ENCODE data around the gene FRMD3.

Gene FRMD3

DNA sequence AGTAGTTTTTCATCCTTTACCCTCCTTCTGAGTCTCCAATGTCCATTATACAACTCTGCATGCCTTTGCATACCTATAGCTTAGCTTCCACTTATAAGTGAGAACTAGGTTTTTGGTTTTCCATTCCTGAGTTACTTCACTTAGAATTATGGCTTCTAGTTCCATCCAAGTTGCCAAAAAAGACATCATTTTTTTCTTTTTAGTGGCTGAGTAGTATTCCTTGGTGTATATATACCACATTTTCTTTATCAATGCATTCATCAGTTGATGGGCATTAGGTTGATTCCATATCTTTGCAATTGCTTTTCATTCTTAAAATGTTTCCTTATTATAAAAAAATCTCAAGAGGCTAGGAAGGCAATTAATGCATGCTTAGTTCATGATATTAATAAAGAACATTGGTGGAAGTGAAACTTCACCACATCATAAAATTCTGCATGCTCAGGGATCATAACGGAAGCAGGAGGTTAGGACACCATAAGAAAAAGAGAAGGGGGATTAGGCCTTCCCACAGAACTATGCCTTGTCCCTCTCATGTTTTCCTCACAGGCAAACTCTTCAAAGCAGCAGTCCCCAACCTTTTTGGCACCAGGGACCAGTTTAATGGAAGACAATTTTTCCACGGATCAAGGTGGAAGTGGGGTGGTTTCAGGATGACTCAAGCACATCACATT lies 105.2 kb downstream of the FRMD3 start:
- no peak for DNase-seq (ENCODE audit: low spot score)

DNA sequence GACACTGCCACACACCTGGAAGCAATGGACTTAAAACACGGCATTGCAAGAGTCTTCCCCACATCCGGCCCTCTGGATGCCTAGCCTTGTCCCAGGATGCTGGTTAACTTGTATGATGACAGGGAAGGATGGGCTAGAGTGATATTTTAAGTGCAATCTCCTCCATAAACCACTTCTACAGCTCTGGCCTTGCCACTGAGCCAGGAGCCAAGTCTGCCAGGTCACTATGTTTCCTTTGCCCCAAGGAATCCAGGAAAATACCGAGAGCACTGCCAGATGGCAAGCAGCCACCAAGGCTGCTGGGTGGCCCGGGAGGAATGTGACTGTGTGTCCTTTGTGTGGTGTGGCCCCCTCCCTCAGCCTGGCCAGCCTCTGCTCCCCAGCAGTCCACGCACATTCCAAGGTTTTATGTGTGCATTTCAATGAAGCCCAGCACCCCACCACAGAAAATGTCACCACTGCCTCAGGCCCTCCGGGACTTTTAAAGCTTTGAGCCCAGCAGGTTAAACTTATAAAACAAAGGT lies 106.0 kb downstream of the FRMD3 start:
- DNase-seq (ENCODE audit: low spot score): no peak

DNA sequence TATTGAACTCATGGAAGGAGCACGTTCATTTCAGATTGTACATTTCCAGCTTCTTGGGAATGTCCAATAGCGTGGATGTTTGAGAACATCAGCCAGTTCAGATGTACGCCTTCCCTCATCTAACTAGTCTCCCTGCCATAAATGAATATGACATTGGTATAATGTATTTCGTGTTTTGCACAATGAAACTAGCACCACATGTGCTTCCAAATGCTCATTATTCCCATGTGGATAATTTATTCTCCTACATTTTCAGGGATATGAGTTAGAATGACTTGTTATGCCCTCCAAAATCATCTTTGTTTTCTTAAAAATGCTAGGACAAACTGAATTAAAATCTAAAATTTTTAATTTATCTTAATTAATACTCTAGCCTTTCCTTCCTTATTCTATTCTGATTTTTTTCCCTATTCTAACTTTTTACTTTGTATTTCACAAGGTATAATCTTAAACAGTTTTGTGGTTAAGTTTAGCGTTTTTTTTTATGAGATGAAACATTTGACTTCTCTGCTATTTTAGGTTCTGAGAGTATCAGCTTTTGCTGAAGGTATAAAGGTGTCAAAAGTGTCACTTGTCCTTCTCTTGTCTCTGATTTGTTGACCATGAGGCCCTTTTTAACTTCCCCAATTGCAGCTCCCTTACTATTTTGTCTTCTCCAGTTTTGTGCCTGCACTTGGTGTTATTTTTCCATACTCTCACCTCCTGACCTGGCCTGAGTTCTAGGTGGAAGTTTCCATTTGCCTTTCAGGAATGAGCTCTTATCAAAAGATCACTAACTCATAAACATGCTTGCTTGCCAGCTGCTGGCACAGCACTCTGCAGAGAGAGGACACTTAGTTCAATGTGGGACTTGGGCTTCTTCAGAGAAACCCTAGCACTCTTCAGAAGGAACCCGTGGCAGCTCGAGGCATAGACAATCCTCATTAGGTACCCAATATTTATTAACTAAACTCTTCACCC lies 106.8 kb downstream of the FRMD3 start:
- no peak for DNase-seq (ENCODE audit: low spot score)

DNA sequence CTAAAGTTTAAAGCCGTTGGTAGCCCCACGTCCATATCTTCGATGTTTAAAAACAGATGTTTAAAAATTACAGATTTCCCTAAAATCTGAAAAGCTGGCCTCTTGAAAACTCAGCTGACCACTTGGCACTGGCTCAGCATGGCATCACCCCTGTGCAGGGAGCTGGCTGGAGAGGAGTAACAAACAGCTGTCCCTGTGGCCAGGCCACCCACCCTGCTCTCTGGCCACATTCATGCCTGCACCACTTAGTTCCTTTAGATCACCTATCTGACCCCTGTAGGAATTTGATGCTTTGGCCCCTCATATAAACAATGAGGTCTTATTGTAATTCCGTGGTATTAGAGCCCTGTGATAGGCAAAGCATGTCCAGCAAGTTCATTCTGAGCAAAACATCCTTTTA lies 107.5 kb downstream of the FRMD3 start:
- no peak for DNase-seq (ENCODE audit: low spot score)

DNA sequence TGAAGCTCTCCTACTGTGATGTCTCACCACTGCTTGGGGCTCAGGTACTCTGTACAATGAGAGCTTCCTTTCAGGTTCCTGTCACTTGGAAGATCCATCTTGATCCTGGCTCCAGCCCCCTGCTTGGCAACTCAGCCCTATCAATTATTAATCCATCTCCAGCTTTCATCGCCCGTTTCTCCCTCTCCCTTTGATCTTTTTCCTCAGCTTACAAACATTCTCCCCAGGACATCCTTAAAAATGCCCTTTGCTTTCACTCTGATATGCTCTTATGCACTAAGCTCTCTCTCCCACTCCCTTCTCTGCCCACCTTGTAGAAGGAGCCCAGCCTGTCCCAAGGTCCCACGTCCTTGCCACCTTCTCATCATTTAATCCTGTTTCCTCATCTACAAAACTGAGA lies 109.0 kb downstream of the FRMD3 start:
- no peak for DNase-seq (ENCODE audit: low spot score)

DNA sequence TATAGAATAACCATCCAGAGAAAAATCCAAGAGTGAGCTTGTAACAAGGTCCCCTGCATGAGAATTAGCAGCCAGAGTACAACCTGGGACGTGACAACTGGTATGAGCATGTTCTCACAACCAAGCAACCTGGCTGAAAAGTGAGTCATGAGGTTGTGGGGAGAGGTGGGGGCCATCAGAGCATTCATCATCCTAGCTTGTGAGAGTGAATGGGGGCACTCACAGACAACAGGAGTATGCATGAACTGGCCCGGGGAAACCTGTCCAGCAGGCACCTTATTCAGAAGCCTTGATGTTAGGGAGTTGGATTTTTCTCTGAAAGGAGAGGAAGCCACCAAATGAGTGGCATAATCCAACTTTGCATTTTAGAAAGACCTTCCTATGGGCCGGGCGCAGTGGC lies 113.0 kb downstream of the FRMD3 start:
- DNase-seq (ENCODE audit: low spot score): no peak

DNA sequence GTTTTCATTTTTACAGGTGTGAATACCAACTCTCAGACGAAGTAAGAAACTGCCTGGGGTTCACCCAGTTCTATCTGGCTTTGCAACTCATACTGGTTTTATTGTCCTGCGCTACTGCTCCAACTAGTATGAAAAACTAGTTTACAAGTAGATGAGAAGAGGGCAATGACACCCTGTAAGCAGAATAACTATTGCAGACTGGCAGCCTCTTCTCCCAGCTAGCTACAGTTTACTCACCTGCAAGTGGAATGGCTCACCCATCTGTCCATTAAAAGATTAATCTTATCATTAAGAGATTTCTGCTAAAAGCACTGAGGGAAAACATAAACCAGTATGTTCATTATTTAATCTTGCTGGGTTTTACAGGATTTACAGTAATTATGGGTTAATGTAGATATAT lies 113.4 kb downstream of the FRMD3 start:
- DNase-seq (ENCODE audit: low spot score): no peak

DNA sequence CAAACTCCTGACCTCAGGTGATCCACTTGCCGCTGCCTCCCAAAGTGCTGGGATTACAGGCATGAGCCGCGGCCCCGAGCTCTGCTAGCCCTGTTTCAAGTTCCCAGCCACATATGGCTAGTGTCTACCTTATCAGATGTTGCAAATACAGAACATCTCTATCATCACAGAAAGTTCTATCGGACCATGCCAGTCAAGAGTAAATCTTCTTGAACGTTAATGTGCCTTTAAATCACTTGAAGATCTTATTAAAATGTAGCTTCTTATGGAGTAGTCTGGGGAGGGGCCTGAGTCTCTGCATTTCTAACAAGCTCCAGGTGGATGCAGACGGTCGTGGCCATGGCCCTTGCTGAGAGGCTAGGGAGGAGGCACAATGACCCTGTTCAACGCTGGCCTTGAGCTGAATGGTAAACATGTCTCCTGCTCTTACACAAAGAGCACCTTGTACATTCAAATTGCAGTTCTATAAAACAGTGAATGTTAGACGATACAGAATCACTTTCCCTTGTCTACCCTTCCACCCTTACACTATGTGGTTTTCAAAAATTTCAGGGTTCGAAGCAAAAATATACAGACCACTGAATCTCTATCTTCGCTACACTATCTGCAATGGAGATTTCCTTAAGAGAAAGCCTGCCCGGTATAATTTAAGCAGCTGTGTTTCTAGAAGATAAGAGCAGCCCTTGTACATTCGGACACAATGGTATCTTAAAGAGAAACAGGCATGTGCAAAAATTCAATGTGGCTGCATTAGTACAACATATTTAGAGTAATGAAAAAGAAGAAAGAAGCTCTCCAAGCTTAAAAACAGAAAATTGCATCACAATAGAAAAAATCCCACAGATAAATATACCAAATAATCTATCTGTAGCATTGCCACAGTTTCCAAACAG lies 114.1 kb downstream of the FRMD3 start:
- DNase-seq (ENCODE audit: low spot score): no peak

DNA sequence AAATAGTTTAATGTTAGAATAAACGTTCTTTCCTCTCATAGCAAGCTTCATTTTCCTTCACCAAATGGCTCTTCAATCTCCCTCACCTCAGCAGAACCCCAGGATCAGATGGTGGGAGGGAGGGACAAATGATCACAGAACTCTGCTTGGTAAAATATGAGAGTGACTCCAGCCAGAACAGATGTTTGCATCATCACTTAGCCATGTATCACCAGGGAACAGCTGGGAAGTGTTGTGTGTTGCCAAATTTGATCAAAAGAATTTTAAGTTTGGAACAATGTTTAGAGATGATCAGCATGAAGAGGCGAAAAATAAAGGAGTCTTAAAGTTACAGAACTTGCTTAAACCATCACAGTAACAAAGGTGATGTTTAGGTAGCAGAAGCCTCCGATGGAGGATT lies 115.7 kb downstream of the FRMD3 start:
- DNase-seq (ENCODE audit: low spot score): no peak

DNA sequence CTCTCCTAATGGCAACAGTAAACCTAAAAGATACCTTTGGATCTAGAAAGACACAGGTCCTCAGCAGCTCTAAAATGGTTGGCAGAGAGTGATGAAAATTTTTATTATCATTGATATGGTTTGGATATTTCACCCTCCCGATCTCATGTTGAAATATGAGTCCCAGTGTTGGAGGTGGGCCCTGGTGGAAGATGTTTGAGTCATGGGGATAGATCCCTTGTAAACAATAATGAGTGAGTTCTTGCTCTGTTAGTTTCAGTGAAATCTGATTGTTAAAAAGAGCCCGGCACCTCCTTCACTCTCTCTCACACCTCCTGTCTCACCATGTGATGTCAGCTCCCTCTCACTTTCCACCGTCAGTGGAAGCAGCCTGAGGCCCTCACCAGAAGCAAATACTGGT lies 117.7 kb downstream of the FRMD3 start:
- DNase-seq (ENCODE audit: low spot score): no peak

DNA sequence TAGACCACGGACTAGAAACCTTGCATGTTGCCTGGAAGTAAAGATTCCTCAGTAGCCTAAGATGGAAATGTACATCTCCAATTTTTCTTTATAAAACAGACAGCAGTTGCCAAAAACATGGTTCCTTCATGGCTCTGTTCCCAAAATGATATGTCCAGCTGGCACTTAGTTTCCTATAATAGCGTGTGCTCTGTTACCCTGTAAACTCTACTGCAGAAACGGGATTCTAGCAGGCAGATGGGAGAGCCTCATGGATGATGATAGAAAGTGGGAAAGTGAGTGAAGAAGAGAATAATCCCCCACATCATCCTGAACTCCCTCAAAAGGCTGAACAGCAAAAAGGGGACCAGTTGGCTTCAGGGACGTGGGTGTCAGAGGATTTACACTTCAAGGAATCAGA lies 118.2 kb downstream of the FRMD3 start:
- DNase-seq (ENCODE audit: low spot score): no peak

DNA sequence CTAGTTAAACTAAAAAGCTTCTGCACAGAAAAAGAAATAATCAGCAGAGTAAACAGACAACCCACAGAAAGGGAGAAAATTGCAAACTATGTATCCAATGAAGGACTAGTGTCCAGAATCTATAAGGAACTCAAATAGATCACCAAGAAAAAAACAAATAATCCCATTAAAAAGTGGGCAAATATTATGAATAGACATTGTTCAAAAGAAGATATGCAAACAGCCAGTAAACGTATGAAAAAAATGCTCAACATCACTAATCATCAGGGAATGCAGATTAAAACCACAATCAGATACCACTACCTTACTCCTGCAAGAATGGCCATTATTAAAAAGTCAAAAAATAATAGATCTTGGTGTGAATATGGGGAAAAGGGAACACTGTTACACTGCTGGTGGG lies 119.9 kb downstream of the FRMD3 start:
- DNase-seq (ENCODE audit: low spot score): no peak

DNA sequence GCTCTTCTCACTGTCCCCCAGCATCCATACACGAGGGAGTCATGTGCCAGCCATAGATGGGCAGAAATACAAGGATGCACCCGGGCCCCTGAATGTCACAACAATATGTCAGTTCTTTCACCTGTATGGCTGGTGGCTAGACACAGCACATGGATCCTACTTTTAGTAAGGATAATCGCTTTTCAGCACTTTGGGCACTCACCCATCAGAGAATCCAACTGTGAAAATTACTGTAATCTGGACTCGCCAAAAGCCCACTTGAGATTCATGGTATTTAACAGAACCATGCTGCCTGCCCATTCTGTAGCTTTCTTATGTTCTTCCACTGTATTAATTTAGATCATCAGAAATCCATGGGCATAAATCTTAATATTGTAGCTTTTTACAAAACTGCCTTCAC lies 124.8 kb downstream of the FRMD3 start:
- DNase-seq (ENCODE audit: low spot score): no peak

DNA sequence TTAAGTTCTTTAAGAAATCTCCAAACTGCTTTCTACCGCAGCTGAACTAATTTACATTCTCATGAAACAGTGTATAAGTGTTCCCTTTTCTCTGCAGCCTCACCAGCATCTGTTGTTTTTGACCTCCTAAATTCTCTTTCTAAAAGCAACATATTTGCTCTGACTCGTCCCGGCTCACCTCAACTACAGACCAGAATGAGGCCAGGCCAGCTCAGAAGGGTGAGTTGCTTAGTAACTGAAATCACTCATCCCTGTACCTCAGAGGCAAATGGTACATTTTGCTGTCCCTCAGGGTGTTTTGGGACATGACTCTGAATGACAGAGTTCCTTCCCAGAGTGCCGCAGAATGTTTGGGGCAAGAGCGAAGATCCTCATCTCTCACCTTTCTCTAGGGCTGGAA lies 127.5 kb downstream of the FRMD3 start:
- no peak for DNase-seq (ENCODE audit: low spot score)

DNA sequence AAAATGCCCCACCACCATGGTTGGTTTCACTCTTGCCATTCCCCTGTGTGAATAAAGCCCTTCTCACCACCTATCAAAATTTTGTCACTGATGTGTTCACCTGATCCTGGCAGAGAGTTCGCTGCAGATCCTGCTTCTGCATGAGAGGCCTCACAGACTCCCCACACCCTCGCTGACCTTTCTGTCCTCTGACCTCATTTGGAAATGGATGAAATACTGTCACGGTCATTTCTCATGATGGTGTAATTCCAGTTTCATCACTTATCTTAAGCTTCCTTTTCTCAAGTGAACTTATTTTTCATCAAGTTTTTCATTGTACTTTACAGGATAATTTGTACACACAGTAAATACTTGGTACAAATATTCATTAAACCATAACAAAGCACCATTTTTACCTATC lies 131.3 kb downstream of the FRMD3 start:
- no peak for DNase-seq (ENCODE audit: low spot score)

DNA sequence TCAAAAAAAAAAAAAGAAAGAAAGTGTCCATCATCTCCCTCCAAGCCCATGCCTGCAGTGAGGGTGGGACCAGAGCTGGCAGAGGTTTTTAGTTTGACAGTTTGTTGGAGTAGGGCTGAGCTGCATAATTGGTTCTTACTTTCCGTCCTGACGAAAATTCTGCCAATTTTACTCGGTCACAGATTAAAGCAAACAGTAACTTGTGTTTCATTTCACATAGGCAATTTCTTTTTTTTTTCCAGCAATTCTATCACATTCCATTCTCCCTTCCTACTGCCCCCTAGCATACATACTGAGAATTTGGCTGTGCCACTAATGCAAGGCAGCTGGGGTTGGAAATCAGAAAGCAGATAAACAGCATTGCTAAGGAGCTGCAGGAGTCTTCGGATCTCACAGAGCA lies 132.4 kb downstream of the FRMD3 start:
- no peak for DNase-seq (ENCODE audit: low spot score)

DNA sequence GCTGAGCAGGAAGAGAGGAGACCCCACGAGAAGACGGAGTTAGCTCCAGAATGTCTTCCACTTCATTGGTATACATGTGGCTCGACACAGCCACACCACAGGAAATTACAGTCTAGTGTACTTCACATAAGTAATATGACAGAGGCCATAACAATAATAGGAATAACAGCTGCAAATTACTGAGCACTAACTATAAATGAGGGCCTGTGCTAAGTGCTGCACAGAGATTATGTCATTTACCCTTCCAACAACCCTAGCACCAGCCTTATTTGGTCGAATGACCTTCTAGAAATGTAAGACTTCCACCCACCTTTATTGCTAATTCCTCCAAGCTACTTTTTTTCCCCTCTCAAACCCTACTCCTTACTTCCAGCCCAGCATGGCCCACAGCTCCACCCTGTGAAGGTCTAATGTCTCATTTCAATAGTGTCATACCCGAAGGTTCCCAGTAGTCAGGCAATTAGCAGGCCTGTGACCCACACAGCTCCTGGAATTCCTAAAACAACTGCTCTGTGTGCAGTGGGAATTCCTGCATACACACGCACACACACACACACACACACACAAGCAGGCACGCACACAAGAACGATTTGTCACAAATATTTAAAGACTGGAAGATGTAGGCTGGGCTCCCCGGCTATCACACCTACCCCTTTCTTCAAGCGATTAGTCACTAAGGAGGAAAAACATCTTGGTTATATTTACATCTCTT lies 134.5 kb downstream of the FRMD3 start:
- no peak for DNase-seq (ENCODE audit: low spot score)

DNA sequence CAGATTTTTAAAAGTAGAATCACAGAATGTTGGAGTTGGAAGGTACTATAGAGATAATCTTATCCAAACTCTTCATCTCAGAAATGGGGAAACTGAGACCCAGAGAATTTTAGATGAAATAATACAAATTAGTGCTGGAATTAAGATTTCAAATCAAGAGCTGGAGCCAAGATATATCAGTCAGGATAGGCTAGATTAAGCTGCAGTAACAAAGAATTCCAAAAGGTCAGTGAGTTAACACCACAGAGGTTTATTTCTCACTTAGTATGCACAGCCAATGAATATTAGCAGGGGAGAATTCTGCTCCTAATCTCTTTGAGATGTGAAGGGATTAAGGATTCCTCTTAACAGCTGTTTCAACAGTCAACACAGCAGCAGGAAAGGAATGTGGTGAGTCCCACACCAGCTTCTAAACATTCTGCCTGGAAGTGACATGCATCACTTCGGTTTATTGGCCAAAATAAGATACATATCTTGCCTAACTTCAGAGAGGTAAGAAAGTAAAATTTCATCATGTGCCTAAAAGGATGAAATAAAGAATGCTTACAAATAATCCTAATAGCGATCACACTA lies 136.8 kb downstream of the FRMD3 start:
- no peak for DNase-seq (ENCODE audit: low spot score)

DNA sequence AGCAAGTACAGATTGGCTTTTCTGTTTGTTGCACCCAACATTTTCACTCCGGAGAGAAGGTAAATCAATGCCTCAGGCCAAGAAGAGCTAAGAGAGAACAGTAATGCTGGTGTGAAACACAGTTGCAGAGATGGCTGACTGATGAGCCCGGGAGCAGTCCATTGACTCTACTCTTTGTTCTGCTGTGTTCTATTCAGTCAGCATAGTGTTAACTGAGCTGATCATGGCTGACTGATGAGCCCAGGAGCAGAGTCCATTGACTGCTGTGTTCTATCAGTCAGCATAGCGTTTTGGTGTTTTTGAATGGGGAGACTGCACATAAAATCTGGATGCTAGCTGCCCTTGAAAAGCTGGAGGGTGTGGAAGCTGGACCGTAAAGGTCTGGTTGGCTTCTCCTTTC lies 141.4 kb downstream of the FRMD3 start:
- DNase-seq (ENCODE audit: low spot score): no peak

DNA sequence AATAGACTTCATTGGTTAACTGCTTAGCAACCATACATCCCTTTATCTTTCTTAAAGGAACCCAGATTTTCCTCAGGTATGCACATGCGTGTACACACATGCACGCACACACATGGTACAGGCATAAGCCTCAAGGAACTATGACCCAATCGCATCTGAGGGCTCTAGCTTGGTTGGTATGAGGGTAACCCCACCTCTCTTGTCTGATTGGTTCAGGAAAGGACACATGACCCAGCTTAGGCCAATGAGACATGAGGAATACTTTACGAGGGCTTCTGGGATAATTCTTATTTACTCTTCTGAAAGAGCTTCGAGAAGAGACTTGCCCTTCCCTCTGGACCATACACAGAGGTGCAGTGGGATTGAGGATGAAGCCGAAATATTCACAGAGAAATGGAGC lies 141.9 kb downstream of the FRMD3 start:
- no peak for DNase-seq (ENCODE audit: low spot score)

DNA sequence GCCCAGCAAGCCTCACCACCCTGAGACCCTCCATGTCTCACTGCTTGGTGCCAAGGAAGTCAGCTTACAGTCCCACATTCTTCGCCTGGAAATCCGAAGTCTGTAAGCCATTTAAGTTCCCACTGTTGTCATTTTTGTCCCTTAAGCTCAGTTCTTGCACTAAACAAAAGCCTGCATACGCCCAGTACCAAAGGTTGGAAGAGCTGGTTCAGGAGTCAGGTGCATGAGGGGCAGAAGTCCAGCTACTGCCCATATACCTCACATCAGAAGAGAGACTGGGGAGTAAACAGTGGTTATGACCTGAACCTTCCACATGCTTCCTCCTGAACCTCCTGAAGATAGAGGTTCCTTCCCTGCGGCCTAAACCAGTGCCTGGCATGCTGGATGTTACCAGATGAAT lies 146.0 kb downstream of the FRMD3 start:
- DNase-seq (ENCODE audit: low spot score): no peak
